ENCODE data around the gene ARL6IP6. TPM values are rescaled to one million over a fixed set of nuclear protein-coding genes. Genes with fewer than 3 reads are reported as not detected.
"Not testable (repeated sequence)": the region's sequence is repeated elsewhere in the genome, so short reads cannot be mapped to it uniquely, and the experiment has no call there.

The ARL6IP6 gene
- total RNA-seq, 1 donor from 2014 or later: 38.6 TPM

- intact Hi-C loops (cut with micrococcal nuclease): no loop called here
These were observed 2.4 kb downstream of the ARL6IP6 start for GRCh38 chr2:152720794-152721193.

- intact Hi-C loops (cut with micrococcal nuclease): not testable (repeated sequence)
These were observed 4.2 kb downstream of the ARL6IP6 start for GRCh38 chr2:152722639-152723038.

GRCh38 chr2:152723918-152724317 lies 5.5 kb downstream of the ARL6IP6 start:
- intact Hi-C loops (cut with micrococcal nuclease): no loop called here

- intact Hi-C loops (cut with micrococcal nuclease): loop anchor here (1.0 kb wide), 2 partner anchors 13 to 36 kb away; partner anchors contain the start of gene PRPF40A
These were observed 11.4 kb downstream of the ARL6IP6 start for GRCh38 chr2:152729844-152730243.

DNA sequence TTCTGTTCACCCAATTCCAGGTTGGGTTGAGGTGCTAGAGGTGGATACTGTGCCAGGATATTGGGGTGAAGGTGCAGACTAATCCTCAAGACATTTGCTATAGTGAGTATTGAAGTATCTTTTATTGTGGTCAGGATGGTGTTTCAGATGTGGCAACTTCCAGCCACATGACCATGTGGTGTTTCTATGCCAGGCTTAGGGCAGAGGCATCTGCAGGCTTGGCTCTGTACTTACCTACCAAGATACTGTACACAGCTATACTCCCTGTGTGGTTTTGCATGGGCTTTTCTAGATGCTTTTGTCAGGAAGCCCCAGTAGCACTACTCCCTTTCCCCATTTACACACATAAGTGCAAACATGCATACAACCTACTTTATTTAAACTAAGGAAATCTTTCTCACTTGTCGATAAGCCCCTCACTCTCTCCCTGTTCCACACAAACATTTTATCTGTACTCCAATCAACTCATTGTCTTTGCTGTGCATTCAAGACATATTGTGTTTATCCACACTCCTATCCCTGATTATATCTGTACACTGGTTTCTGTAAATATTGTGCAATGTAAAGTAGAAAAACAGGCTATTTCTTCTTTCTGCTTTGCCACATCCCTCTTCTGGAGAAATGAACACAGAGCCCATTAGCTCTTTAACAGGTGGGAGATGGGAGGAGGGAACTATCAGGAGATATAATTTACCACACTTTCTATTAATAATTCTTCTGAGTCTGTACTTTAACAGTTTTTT lies 12.3 kb downstream of the ARL6IP6 start:
- intact Hi-C loops (cut with micrococcal nuclease): loop anchor here (1.0 kb wide), 2 partner anchors 13 to 36 kb away; partner anchors contain the start of gene PRPF40A

DNA sequence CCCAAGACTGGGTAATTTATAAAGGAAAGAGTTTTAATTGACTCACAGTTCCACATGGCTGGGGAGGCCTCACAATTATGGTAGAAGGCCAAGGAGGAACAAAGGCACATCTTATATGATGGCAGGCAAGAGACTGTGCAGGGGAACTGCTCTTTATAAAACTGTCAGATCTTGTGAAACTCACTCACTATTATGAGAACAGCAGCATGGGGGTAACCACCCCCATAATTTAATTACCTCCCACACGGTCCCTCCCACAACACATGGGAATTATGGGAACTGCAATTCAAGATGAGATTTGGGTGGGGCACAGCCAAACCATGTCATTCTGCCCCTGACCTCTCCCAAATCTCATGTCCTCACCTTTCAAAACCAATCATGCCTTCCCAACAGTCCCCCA lies 19.1 kb downstream of the ARL6IP6 start:
- intact Hi-C loops (cut with micrococcal nuclease): not testable (repeated sequence)

DNA sequence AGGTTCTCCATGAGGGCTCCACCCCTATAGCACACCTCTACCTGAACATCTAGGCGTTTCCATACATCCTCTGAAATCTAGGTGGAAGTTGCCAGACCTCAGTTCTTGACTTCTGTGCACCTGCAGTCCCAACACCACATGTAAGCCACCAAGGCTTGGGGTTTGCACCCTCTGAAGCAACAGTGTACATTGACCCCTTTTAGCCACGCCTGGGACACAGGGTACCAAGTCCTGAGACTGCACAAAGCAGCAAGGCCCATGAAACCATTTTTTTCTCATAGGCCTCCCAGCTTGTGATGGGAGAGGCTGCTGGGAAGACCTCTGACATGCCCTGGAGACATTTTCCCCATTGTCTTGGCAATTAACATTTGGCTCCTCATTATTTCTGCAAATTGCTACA lies 20.0 kb downstream of the ARL6IP6 start:
- intact Hi-C loops (cut with micrococcal nuclease): no loop called here

DNA sequence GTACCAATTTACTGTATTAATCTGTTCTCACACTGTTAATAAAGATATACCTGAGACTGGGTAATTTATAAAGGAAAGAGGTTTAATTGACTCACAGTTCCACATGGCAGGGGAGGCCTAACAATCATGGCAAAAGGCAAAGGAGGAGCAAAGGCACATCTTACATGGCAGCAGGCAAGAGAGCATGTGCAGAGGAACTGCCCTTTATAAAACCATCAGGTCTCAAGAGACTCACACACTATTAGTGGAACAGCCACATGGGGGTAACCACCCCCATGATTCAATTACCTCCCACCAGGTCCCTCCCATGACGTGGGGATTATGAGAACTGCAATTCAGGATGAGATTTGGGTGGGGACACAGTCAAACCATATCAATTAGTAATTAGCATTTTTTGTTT lies 21.3 kb downstream of the ARL6IP6 start:
- intact Hi-C loops (cut with micrococcal nuclease): loop anchor here (1.0 to 5.0 kb wide), 4 partner anchors 20 to 780 kb away; partner anchors contain the start of gene RPRM

- intact Hi-C loops (cut with micrococcal nuclease): loop anchor here (1.0 to 5.0 kb wide), 4 partner anchors 22 to 778 kb away; partner anchors contain the start of gene RPRM
These were observed 22.4 kb downstream of the ARL6IP6 start for GRCh38 chr2:152740743-152741328.

- intact Hi-C loops (cut with micrococcal nuclease): loop anchor here (1.0 to 5.0 kb wide), 3 partner anchors 184 to 706 kb away; no protein-coding TSS in a partner anchor
These were observed 24.6 kb downstream of the ARL6IP6 start for GRCh38 chr2:152743002-152743401.

DNA sequence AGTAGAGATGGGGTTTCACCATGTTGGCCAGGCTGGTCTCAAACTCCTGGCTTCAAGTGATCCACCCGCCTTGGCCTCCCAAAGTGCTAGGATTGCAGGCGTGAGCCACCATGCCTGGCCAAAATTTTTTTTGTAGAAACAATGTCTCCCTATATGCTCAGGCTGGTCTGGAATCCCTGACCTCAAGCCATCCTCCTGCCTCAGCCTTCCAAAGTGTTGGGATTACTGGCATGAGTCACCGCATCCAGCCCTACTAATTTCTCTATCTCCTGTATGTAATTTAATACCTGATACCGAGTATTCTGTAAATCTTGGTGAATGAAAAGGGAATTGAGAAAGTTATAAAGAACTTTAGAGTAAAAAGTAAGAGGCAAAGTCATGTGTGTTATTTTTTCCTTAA lies 29.3 kb downstream of the ARL6IP6 start:
- intact Hi-C loops (cut with micrococcal nuclease): not testable (repeated sequence)

DNA sequence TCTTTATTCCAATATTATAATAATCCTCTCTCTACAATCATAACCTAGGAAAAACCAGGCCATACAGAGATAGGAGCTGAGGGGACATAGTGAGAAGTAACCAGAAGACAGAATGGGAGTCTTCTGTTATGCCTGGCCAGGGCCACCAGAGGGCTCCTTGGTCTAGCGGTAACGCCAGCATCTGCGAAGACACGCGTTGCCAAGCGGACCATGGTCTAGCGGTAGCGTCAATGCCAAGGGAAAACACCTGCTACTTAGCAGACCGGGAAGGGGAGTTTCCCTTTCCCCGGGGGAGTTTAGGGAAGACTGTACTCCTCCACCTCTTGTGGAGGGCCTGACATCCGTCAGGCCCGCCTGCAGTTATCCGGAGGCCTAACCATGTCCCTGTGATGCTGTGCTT lies 36.6 kb downstream of the ARL6IP6 start:
- intact Hi-C loops (cut with micrococcal nuclease): no loop called here

GRCh38 chr2:152759290-152760072 lies 41.1 kb downstream of the ARL6IP6 start:
- intact Hi-C loops (cut with micrococcal nuclease): no loop called here

DNA sequence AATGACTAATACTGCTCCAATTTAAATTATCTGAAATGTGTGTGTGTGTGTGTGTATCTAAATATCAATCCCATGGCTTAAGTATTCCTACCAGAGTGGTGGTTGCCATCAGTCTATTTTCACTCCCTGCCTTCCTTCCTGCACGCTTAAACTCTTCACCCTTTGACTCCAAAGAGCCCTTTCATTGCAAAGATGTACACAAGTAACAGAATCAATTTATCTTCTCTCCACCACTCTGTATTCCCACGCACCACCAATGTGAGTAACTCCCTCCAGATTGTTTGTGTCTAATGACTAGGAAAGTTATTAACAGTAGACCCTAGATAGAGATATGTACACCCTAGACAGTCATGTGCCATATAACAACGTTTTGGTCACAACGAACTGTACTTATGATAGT lies 42.8 kb downstream of the ARL6IP6 start:
- intact Hi-C loops (cut with micrococcal nuclease): no loop called here

- intact Hi-C loops (cut with micrococcal nuclease): no loop called here
These were observed 43.8 kb downstream of the ARL6IP6 start for GRCh38 chr2:152762202-152762601.

GRCh38 chr2:152763208-152763607 lies 44.8 kb downstream of the ARL6IP6 start:
- intact Hi-C loops (cut with micrococcal nuclease): not testable (repeated sequence)

GRCh38 chr2:152763651-152764050 lies 45.2 kb downstream of the ARL6IP6 start:
- intact Hi-C loops (cut with micrococcal nuclease): no loop called here

- intact Hi-C loops (cut with micrococcal nuclease): no loop called here
These were observed 48.5 kb downstream of the ARL6IP6 start for GRCh38 chr2:152766928-152767327.

DNA sequence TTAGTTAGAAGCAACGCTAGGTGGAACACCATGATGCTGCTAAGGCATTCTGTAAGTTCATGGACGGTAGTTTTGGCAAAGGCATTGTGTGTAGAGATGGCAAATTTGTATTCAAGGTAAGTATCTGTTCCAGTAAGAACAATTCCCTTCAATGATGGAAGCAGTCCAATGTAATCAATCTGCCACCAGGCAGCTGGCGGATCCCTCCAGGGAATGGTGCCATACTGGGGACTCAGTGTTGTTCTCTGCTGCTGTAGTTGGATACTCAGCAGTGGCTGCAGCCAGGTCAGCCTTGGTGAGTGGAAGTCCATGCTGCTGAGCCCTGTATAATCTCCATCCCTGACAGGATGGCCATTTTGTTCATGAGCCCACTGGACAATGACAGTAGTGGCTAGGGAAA lies 62.8 kb downstream of the ARL6IP6 start:
- intact Hi-C loops (cut with micrococcal nuclease): no loop called here

DNA sequence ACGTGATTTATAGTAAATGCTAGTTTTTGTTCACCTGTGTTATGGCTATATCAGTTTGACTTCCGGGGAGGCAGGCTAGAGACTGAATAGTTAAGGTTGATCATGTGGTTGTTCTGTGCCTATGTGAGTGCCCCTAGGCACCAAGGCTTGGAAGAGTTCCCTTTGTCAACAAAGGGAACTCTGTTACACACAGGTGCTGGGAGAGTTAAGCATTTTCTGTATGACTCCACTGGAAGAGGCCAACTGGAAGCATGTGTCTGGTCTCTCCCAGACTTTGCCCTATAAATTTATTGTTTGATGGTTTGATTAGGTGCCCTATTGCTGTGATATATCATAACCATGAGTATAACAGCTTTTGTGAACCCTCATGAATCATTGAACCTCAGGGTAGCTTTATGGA lies 63.8 kb downstream of the ARL6IP6 start:
- intact Hi-C loops (cut with micrococcal nuclease): no loop called here

GRCh38 chr2:152790883-152791282 lies 72.5 kb downstream of the ARL6IP6 start:
- intact Hi-C loops (cut with micrococcal nuclease): no loop called here

DNA sequence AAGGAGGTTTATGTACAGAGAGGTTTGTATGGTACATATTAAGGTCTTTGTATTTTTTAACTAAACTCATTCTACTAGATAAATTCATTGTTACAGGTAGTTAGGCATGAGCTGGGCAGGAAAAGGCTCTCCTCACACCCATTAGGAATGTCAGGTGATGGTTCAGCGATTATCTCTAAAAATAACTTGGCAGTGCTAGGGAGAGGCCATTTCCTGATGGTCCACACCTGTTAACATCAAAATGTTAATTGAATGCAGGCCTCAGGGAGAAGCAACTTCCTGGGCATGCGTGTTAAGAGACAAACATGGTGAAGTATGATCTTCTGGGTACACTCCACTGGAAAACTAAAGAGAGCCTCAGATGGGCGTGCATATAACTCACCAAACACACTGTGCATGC lies 73.6 kb downstream of the ARL6IP6 start:
- intact Hi-C loops (cut with micrococcal nuclease): no loop called here
